ENCODE results near the gene ZNF385B.

The ZNF385B gene

DNA sequence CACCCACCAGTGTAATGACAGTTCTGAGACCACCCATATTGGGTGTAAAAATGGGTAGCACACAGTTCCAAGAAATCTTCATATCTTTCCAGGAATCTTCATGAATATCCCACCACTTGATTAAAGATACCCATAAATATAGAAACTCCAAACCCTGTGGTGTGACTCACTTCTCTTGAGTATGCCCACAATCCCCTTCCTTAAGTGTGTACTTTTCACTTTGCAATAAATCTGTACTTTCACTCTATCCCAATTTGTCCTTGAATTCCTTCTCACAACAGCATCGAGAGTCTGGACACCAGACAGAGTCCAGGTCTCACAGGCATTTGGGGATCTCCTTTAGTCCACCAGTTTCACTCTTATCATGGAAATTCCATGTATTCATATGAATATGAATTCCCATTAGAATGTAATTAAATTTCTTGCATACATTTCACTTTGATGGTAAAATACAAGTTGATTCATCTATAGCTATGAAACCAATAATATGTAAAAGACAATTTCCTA, 309.8 kb downstream of the ZNF385B start:
- no peak for DNase-seq (ENCODE audit: low read depth, low spot score)
- in situ Hi-C loops (cut with HindIII; ENCODE audit: low sequenced_read_pairs), result no loop called here
- TF ChIP-seq, protein P1, sequence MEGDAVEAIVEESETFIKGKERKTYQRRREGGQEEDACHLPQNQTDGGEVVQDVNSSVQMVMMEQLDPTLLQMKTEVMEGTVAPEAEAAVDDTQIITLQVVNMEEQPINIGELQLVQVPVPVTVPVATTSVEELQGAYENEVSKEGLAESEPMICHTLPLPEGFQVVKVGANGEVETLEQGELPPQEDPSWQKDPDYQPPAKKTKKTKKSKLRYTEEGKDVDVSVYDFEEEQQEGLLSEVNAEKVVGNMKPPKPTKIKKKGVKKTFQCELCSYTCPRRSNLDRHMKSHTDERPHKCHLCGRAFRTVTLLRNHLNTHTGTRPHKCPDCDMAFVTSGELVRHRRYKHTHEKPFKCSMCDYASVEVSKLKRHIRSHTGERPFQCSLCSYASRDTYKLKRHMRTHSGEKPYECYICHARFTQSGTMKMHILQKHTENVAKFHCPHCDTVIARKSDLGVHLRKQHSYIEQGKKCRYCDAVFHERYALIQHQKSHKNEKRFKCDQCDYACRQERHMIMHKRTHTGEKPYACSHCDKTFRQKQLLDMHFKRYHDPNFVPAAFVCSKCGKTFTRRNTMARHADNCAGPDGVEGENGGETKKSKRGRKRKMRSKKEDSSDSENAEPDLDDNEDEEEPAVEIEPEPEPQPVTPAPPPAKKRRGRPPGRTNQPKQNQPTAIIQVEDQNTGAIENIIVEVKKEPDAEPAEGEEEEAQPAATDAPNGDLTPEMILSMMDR (IDR thresholded peaks at IDR 0.05; ENCODE audit: low read depth, low read length), result no peak
- H3K4me3 ChIP-seq (ENCODE audit: low read depth, low read length), result no peak overlapping the region

DNA sequence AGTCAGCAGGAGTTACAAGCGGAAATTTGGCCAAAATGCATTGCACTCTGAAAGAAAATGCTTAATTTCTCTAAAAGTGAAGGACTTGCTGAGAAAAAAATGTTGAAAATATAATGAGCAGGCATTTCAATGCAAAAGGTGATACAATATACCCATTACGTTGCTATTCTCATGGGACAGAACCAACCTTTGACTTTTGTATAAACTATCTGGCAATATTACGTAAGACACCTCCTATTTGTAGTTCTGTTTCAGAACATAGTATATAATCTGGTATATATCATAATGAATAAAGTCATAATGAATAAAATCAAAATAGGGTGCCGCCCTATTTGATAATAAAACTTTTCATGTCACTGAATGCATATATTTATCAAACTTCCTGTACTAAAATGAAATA, 310.6 kb downstream of the ZNF385B start:
- DNase-seq (ENCODE audit: low read depth, low spot score), result no peak
- in situ Hi-C loops (cut with HindIII; ENCODE audit: low sequenced_read_pairs), result no loop called here
- H3K4me3 ChIP-seq (ENCODE audit: low read depth, low read length), result no peak overlapping the region
- TF ChIP-seq, protein P1 (IDR thresholded peaks at IDR 0.05; ENCODE audit: low read depth, low read length), result no peak

DNA sequence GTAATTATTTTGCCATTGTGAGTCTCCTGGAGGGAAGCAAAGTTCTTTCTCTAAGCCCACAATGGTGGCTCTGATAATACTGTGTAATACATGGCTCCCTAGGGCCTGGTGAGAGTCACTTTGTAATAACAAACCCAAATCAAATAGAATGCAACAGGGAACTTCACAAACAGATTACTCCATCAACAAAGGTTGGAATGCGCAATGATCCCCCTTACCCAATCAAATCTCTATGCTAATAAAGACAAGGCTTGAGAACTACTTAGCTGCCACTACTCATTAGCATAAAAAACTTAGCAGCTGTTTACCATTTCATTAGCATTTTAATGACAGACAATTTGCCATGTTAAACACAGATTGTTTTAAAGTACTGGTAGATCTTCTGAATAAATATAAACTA, 311.2 kb downstream of the ZNF385B start:
- DNase-seq (ENCODE audit: low read depth, low spot score), result no peak
- no peak overlapping the region for H3K4me3 ChIP-seq (ENCODE audit: low read depth, low read length)
- TF ChIP-seq, protein P1 (IDR thresholded peaks at IDR 0.05; ENCODE audit: low read depth, low read length), result no peak
- in situ Hi-C loops (cut with HindIII; ENCODE audit: low sequenced_read_pairs), result no loop called here

DNA sequence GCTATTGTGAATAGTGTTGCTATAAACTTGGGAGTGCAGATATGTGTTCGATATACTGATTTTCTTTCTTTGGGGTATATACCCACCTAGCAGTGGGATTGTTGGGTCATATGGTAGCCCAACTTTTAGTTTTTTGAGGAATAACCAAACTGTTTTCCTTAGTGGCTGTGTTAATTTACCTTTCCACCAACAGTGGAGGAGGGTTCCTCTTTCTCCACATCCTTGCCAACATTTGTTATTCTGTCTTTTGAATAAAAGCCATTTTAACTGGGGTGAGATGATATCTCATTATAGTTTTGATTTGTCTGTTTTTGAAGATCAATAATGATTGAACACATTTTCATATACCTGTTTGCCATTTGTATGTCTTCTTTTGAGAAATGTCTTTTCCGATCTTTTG, 314.8 kb downstream of the ZNF385B start:
- in situ Hi-C loops (cut with HindIII; ENCODE audit: low sequenced_read_pairs), result no loop called here
- no peak overlapping the region for H3K4me3 ChIP-seq (ENCODE audit: low read depth, low read length)
- DNase-seq (ENCODE audit: low read depth, low spot score), result no peak
- TF ChIP-seq, protein P1 (IDR thresholded peaks at IDR 0.05; ENCODE audit: low read depth, low read length), result no peak

DNA sequence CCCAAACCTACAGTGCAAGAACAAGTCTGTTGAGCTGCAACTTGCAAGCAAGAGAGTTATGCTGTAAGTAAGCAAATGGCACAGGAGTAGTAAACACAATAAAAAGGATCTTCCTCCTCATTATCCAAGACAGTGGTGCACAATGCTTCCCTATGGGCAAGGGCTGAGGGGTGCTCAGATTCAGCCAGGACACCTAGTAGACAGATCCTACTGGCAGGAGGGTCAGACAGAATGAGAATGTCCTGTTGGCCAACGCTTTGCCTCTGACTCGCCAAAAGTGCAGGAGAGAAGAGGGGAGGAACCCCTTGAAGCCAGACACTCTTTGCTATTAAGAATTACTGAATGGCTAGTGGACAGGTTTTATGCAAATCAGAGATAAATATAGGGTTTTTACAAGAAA, 316.4 kb downstream of the ZNF385B start:
- DNase-seq (ENCODE audit: low read depth, low spot score), result no peak
- in situ Hi-C loops (cut with HindIII; ENCODE audit: low sequenced_read_pairs), result no loop called here
- no peak overlapping the region for H3K4me3 ChIP-seq (ENCODE audit: low read depth, low read length)
- TF ChIP-seq, protein P1 (IDR thresholded peaks at IDR 0.05; ENCODE audit: low read depth, low read length), result no peak

DNA sequence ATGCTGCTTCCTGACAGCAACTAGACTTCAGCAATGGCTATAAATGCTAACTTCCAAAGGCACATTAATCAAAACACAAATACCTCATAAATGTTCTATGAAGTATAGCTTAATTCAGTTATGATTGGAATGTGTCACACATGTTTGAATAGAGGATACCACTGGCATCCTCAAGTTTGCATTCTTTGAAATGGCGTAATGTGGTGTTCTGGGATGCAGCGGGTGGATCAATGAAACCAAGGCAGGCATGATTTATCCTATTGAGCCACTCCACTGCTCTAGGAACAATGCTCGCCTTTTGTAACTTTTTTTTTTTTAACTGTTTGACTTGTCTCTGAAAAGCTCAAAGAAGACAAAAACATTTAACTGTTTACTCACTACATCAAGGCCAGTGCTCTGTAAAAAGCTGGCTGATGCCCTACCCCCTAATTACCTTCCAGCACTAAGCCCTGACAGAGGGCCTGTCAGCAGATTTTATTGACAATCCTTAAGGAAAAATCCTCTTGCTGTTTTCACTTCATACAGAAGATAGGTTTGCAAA, 318.0 kb downstream of the ZNF385B start:
- in situ Hi-C loops (cut with HindIII; ENCODE audit: low sequenced_read_pairs), result no loop called here
- H3K4me3 ChIP-seq (ENCODE audit: low read depth, low read length), result no peak overlapping the region
- TF ChIP-seq, protein P1 (IDR thresholded peaks at IDR 0.05; ENCODE audit: low read depth, low read length), result no peak
- no peak for DNase-seq (ENCODE audit: low read depth, low spot score)

Data from astrocyte of the spinal cord (primary cell).